HG03457 (cell line): ENCODE data around the gene PLAAT4.

Experiments
- ATAC-seq: cut with Tn5 transposase; IDR thresholded peaks from one replicate; pipeline ENCODE4 v1.9.1; 2021; ENCODE audit warnings: moderate number of reproducible peaks; ENCODE audit not compliant: unreplicated experiment

Gene PLAAT4, protein sequence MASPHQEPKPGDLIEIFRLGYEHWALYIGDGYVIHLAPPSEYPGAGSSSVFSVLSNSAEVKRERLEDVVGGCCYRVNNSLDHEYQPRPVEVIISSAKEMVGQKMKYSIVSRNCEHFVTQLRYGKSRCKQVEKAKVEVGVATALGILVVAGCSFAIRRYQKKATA

DNA sequence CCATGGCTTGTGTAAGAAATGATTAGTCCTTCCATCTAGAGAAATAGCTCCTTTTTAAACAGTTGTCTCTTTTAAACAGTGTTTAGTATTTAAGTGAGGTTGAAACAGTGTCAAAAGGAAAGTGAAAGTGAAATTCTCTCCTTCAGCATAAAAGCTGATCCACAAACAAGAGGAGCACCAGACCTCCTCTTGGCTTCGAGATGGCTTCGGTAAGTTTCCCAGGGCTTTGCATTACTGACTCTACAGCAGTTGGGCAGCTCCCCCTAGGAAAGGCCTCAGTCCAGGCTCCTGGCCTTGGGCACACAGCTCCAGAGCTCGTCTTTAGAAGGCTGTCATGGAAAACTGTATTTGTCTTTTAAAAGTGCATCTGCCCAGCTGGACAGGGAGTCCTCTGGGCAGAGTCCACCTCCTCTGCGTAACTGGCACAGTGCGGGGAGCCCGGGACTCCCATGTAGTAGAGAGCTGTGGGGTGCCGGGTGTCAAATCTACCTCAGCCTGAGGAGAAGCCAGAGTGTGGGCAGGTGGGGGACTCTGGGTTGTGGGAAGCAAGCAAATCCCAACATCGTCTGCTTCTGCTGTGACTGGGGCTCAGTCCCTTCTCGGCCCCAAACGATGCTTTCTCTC lies at the start of gene PLAAT4:
TSS of gene PLAAT4 (plus strand) at position 140 of the 624 bp plus-strand sequence. CDS start at position 201, 61 bp downstream.
- no peak for ATAC-seq

DNA sequence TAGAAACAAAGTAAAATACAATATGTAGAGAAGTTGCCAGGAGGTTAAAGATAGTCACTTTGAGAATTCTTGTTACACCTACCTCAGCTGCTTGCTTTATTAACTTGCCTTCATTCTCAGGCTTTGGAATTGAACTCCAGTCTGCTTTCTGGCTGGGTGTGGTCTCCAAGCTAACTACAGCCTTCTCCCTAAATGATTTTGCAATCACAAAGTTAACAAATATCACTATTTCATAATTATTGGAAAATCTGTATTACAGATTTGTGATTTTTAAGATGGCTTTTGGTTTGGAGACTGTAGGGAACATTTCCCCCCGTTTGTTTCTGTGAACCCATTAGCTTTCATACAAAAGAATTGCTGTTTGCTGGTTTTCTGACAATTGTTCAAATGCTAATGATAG lies 47.8 kb upstream of the PLAAT4 start:
- ATAC-seq: no peak

DNA sequence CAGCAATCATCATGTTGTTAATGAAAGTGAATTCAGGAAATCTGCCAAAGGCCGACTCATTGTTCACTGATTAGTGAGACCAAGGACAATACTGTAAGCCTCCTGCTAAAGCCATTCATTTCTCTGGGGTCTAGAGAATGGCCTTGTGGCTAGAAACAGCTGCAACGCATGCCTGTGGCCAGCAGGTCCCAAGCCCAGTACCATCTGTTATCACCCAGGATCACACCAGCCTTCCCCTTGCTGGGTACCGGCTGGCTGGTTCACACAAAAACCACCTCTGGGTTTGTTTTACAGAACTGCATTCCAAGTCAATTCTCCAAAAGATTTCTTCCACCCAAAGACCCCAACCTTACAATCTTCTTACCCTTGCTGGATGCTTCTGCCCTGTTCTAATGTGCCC lies 46.7 kb upstream of the PLAAT4 start:
- ATAC-seq: no peak

DNA sequence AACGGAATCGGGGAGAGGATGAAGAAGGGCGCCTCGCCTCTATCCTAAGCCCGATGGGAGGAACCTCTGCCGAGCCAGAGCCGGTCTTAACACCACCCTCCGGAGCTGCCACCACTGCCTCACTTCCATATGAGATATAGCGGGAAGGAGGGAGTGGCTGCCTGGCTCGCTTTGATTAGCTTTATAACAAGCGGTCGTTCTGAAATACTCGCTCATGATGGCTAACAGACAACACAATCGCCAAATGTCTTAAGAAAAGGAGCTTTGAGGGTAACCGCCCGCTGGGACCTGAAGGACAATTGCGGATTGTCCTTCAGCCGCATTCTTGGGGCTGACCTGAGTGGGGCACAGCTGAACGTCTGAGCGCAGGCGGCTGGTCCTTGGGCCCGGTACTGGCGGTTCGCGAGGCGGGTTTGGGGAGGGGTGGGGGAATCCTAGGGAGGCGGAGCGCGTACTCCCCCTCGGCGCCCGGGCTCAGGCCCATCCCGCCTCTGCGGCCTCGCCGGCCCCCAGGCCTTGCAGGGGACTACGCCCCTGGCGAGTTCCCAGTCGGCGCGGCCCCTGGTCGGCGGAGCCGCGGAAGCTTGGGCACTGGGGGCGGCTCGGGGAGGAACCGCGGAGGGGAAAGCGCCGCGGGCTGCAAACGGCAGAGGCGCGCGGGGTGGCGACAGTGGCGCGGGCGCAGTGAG lies 45.9 kb upstream of the PLAAT4 start, which contains the start of gene PLAAT5:
TSS of gene PLAAT5 (minus strand) at position 617 of the 689 bp plus-strand sequence. CDS start at position 484, 133 bp downstream.
- ATAC-seq: no peak

DNA sequence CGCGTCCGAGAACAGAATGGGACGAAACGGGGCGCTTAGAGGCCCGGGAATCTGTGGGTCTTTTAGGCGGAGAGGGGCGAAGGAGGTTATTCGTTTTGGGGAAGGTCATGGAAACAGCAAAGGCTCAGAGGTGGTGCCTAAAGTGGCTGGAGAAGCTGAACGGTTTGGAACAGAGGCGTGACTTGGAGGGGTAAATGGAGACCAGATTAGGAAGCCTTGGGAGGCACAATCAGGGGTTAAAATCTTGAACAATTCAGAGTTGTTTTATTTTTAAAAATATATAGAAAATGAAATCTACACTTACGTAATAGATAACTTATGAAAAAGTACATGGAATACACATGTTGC lies 45.4 kb upstream of the PLAAT4 start:
- ATAC-seq: no peak

DNA sequence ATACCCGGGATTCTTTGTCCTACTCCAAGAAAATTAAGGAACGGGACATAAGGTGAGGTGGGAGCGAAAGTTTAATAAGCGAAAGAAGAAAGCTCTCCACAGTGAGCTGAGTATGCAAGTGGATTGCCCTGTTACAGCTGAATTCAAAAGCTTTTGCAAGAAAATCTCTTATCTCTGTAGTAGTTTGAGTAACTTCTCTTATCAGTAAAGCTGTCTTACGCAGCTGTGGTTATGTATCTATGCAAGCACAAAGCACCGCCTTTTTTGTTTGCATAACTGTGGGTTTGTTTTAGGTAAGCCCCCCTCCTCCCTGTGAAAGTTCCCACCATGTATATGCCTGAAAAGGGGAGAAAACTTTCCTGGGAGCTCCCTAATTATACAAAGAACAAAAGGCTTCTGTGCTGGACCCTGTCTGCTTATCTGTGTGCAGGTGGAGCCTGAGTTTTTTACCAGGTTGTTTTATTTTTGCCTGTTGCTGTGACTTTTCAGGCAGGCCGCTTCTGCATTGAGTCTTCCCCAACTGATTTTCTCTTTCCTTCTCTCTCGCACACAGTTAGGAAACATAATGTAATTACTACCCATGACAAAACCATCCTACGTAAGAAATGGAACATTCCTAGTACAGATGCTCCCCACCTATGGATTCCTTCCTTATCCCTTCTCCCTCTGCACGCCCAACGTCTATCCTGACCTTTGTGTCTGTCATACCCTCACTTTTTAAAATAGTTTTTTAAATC lies 44.8 kb upstream of the PLAAT4 start:
- no peak for ATAC-seq

DNA sequence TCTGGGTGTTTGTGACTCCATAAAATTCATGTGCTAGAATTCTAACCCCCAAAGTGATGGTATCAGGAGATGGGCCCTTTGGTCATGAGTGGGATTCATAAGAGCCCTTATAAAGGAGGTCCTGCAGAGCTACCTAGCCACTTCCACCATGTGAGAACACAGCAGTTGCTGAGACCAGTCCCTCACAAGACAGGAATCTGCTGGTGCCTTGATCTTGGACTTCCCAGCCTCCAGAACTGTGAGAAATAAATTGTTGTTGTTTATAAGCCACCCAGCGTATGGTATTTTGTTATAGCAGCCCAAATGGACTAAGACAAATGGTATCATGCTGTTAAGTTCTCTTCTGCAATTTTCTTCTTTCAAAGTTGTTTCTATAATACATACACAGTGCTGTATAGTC lies 44.2 kb upstream of the PLAAT4 start:
- no peak for ATAC-seq

DNA sequence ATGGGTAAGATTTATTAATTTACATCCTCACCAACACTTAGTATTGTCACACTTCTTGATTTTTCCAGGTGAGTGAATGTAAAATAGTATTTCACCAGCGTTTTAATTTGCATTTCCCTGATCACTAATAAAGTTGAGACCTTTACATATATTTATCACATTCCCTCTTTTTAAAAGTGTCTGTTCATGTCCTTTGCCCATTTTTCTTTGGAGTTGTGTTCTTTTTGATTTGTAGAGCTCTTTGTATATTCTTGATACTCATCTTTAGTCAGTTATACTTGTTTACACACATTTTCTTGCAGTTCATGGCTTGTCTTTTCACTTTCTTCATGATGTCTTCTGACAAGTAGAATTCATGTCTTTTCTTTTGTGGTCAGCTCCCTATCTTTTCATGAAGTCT lies 43.5 kb upstream of the PLAAT4 start:
- ATAC-seq: no peak

DNA sequence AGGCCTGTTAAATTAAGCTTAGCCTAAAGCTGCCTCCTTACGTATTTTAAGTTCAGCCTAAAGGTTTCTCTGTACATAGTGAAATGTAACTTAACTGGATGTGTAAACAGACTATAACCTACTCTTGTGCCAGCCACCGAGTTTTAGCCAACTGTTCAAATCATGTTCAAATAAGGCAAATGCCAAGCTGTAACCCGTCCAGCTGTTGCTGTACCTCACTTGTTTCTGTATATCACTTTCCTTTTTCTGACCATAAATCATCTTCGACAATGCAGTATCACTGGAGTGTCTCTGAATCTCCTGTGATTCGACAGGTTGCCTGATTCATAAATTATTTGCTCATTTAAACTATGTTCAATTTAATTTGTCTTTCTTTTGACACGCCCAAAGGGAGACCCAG lies 41.6 kb upstream of the PLAAT4 start:
- ATAC-seq: no peak

DNA sequence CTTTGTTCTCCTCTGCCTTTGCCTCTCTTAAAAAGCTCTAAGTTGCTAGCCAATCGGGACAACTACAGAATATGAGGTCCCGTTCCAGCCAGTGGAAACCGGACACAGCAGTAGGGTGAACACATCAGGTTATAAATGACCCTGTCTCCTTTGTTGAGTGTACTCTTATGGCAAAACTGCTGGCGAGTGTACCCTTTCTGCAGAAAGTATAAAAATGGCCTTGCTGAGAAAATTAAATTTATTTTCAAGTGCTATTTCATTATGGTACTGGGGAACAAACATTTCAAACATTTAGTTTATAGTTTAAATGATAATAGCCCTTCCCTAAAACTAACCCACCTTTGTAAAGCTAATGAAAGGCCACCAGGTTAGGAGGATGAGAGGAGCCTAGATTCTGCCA lies 36.7 kb upstream of the PLAAT4 start:
- ATAC-seq: no peak

DNA sequence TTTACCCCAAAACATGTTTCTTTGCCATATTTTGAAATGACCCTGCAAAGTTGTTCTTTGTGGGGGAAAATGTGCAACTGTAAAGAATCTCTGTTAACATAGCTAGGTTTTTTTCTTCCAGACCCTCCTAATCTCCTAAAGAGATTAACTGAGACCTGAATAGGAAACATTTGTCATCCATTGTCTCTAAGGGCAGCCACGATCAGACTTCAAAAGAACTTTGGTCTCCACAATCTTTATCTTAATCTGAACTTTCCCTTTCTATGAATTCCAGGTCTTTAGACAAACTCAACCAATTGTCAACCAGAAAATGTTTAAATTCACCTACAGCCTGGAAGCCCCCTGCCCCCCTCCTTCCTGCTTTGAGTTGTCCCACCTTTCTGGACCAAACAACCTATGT lies 35.4 kb upstream of the PLAAT4 start:
- no peak for ATAC-seq

DNA sequence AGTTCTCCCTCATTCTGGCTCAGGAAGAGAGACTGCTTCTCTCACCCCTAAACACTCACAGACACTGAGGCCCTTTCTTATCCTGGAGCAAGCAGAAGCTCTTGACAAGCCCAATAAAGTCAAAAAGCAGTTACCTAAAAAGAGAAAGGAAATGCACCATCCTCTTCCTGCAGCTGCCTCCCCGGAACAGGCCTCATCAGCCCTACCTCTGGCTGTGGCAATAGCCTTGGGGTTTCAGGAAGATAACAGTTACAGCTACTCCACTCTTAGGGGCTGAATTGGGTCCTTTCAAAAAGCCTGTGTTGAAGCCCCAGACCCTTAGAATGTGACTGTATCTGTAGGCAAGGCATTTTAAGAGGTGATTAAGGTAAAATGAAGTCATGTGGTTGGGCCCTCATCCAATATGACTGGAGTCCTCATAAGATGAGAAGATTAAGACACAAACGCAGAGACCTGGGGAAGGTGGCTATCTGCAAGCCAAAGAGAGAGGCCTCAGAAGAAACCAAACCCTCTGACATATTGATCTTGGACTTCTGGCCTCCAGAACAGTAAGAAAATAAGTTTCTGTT lies 34.3 kb upstream of the PLAAT4 start:
- no peak for ATAC-seq

DNA sequence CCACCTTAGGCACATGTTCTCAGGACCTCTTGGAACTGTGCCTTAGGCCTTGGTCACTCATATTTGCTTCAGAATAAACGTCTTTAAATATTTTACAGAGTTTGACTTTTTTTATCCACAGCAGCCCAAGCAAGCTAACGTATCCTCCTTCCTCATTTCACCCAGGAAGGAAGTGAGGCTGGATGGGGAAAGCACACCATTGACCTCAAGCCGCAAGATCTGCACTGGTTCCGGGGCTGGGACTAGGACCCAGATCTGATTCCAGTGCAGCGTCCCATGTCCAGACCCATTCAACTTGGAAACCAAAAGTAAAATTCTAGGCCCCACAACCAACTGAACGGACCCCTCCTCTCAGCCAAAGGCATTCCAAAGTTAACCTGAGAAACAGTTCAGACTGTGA lies 33.1 kb upstream of the PLAAT4 start:
- no peak for ATAC-seq

DNA sequence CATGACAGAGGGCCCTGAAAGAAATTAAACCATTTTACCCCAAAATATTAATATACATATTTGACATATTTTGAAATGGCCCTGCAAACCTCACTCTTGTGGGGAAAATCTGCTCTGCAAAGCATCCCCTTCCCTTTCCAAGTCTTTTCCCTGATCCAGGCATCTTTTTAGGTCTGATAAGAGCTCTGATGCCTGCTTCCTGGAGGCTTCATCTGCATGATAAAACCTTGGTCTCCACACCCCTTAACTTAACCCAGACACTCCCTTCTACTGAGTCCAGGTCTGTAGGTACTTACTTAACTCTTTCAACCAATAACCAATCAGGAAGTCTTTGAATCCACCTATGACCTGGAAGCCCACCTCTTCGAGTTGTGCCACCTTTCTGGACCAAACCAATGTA lies 32.6 kb upstream of the PLAAT4 start:
- ATAC-seq: no peak

DNA sequence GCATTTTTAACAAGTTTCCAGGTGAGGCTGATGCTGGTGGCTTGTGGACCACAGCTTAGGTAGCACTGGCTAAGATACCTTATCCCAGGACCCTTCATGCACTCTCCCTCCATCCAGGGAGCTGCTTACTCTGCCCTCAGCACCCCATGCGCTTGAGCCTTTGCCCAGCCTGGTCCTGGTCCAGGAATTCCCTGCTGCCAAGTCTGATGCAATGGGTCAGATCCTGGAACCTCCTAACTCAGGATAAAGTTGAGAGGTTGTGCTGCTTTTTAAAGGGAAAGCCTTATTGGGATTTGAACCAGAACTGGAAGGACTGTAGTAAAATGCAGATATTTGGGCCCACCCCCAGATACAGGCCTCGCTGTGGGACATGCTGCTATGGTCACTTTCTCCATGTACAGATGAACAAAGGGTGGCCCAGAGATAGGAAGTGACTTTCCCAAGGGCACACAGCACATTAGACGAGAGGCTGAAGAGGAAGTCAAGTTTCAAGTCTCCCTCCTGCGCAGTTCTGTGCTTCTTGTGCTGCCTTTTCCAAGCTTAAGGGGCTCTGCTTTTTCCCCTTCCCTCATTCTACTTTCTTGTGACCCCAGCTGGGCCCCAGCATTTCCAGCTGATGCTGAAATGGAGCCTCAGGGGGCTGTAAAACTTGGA lies 31.5 kb upstream of the PLAAT4 start:
- ATAC-seq: no peak

DNA sequence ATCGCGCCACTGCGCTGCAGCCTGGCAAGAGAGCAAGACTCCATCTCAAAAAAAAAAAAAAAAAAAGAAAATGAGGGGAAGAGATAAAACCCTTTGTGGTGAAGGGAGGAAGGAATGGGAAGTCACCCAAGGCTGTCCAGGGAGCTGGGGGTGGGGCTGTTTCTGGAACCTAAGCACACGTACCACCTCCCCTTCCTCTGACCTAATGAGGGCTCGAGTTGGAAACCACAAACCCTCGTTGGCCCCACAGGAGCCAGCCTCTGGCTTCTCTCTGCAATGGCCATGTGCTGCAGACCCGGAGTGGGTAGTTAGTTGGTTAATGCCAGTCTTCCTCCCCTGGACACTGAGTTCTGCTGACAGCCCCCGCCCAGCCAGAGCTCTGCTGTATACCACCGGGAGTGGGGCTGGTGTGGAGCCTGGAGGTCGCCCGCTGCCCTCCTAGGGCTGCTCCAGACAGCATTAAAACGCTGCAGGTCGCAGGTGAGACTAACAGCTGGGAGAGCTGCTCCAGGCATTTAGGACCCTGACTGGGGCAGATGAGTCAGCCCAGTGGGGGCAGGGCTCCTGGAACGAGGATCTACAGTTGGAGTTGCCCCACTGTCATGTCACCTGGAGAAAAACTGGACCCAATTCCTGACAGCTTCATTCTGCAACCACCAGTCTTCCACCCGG lies 30.6 kb upstream of the PLAAT4 start, which contains the start of gene LGALS12:
TSS of gene LGALS12 (plus strand) at position 228 of the 672 bp plus-strand sequence. CDS start at position 603, 375 bp downstream.
- ATAC-seq: no peak

DNA sequence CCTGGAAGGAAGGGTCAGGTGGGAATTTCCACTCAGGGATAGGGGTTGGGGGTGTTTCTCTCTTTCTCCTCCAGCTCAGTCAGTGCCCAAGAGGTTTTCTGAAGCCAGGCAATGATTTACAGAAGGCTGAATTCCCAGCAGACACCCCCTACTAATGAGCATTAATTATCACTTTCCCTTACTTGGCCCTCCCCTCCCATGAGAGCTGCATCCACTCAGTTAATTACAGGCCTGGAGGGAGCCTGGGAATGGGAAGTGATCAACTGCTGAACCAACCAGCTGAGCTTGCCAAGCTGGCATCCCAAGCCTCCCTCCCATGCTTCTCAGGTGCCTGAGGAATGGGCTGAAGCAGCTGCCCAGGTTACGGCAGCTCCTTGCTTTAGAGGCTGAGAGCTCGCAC lies 29.7 kb upstream of the PLAAT4 start:
- ATAC-seq: no peak

DNA sequence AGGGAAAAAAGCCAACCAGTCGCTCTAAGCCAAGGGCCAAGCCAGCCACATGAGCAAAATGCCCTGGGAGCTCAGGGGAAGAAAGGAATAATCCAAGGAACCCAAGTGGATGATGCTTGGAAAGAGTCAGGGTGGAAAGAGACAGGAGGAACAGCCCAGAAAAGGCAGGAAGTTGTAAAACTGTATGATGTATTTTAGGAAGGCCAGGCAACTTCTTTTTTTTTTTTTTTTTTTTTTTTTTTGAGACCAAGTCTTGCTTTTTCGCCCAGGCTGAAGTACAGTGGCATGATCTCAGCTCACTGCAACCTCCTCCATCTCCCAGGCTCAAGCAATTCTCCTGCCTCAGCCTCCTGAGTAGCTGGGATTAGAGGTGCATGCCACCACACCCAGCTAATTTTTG lies 29.1 kb upstream of the PLAAT4 start:
- ATAC-seq: no peak

DNA sequence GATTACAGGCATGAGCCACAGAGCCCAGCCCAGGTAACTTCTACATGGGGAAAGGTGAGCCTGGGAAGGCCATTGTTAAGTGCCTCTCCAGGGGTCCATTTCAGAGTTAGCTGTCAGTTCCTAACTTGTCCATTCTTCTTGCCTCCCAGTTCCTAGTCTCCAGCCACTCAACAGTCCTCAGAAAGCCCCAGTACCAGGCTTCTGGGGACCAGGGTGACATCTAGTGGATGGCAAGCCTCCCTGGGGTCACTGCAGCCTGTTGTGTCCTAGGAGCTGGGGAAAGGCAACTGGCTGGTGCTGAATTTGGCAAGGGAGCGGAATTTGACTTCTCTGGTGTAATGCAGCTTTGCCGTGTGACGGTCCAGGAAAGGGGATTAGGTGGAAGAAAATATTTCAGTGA lies 28.6 kb upstream of the PLAAT4 start:
- no peak for ATAC-seq

DNA sequence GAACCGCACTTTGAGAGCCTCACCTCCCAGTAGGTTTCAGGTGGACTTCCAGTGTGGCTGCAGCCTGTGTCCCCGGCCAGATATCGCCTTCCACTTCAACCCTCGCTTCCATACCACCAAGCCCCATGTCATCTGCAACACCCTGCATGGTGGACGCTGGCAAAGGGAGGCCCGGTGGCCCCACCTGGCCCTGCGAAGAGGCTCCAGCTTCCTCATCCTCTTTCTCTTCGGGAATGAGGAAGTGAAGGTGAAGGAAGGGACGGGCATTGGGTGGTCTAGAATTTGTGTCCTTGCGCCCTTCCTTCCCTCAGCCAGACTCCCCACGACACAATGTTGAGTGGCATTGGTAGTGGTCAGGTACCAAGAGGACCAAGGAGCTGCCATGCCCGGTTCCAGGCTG lies 27.9 kb upstream of the PLAAT4 start:
- ATAC-seq: no peak
